UCSD-AML1 (cell line): ENCODE measurements around the gene ZW10.
"Not testable (repeated sequence)": the region's sequence is repeated elsewhere in the genome, so short reads cannot be mapped to it uniquely, and the experiment has no call there.

Experiments
- DNase-seq: peaks from one replicate; lab custom pipeline; 2025; ENCODE audit not compliant: unreplicated experiment; lab: John Stamatoyannopoulos, UW

Gene ZW10, protein sequence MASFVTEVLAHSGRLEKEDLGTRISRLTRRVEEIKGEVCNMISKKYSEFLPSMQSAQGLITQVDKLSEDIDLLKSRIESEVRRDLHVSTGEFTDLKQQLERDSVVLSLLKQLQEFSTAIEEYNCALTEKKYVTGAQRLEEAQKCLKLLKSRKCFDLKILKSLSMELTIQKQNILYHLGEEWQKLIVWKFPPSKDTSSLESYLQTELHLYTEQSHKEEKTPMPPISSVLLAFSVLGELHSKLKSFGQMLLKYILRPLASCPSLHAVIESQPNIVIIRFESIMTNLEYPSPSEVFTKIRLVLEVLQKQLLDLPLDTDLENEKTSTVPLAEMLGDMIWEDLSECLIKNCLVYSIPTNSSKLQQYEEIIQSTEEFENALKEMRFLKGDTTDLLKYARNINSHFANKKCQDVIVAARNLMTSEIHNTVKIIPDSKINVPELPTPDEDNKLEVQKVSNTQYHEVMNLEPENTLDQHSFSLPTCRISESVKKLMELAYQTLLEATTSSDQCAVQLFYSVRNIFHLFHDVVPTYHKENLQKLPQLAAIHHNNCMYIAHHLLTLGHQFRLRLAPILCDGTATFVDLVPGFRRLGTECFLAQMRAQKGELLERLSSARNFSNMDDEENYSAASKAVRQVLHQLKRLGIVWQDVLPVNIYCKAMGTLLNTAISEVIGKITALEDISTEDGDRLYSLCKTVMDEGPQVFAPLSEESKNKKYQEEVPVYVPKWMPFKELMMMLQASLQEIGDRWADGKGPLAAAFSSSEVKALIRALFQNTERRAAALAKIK

DNA sequence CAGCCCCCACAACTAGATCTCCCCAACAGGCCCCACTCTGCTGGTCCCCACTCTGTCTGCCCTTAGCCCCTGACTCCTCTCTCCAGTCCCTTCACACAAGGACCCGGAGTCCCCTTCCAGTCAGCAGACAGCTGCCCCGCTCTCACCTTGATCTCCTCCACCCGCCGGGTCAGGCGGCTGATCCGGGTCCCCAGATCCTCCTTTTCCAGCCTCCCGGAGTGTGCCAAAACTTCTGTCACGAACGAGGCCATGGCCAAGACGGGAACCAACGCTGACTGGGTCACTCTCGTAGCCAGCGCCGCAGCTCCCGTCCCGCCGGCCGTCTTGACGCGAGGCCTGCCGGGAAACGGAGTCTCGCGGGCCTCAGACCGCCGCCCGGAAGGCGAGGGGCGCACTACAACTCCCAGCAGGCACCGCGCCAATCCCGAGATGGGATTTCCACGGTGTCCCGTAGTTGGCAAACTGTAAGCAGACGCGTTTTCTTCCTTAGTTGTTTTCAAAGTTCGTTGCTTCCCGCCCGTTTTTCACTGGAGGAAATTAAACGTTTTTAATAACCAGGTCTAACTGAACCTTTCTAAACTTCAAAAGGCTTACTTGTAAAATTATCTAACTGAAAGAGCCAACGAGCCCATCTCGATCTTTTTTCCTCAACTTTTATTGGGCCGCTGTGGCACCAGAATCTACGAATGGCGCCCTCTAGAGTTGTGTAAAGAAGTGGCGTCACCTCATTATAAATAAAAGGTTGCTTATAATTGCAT is at the start of gene ZW10:
ZW10 (minus strand) TSS at position 277 of the 758 bp plus-strand sequence; CDS start at position 251, 26 bp downstream.
- DNase-seq, result peak; percentile 95

DNA sequence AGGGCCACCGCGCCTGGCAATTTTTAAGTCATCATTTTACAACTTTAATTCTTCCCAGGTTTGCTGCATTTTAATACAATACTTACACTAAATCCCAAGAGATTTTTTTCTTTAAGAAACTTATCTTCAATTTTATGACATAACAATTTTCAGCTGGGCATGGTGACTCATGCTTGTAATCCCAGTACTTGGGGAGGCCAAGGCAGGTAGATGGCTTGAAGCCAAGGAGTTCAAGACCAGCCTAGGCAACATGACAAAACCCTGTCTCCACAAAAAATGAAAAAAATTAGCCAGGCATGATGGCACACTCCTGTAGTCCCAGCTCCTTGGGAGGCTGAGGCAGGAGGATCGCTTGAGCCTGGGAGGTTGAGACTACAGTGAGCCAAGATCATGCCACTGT is 44.9 kb upstream of the ZW10 start:
- no peak for DNase-seq

DNA sequence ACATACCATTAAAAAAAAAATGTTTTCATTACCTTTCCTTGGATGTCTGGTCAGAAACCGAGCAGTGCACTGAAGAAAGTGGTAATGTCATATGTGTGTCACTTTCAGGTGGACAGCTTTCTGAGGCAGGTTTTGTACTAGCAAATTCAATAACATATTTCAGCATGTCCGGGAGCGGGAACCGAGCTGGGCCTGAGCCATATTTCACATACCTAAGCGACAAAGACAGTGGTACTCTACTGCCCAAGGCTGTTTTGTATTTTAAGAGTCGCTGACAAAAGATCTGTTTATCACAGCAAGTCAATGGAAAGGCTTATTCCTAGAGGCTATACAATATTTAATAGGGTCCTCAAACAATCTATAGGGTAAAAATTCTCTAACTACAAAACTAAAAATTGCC is 44.1 kb upstream of the ZW10 start:
- no peak for DNase-seq

DNA sequence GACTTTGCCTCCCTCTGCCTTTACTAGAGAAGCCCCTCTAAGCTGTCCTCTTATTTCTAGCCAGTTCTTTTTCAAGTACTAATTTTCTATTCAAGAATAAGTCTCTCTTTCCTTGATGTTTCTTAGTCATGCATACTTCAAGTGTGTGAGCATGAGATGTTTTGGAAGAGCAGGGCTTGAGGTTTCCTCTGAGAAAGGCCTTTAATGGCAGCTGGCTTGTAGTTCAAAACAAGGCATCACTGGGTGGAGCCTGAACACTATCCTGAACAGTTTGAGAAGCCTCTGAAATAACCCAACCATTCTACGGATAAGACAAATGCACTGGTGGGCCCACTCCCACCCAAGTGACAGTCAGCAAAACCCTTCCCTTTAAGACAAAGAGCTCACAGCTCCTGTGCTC is 43.7 kb upstream of the ZW10 start:
- no peak for DNase-seq

DNA sequence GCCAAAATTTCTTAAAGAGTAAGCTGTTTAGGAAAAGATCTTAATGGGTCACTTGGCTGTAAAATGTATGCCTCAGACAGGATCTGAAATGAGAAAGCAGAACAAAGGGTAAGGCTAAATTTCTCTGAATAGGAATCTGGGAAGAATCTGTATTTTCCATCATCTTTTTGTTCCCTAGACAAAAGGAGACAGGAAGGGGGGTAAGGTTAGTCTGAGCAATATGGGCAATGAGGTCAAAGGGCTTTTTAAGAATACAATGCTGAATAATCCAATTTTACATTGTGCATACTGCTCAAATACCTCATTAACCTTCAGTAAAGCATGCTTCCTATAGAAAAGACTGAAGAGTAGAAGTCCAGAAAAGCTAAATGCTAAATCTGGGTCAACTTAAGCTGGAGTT is 40.7 kb upstream of the ZW10 start:
- no peak for DNase-seq

DNA sequence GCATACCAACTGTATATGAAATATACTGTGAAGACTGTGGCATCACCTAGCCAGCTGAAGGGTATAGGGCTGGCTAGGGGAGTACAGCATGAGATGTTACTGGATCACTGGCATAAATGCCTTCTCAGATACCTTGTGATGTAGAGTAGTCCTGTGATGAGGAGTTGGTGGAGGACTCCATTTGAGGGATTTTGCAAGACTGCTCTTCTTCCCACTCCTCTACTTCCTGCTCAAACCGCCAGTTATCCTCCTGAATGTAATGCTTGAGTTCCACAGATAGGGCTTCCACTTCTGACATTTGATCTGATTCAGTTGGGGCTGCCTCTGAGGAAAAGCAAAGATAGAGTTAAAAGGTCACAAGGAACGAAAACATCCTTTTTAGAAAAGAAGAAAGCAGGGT is 35.4 kb upstream of the ZW10 start:
- DNase-seq, result no peak

DNA sequence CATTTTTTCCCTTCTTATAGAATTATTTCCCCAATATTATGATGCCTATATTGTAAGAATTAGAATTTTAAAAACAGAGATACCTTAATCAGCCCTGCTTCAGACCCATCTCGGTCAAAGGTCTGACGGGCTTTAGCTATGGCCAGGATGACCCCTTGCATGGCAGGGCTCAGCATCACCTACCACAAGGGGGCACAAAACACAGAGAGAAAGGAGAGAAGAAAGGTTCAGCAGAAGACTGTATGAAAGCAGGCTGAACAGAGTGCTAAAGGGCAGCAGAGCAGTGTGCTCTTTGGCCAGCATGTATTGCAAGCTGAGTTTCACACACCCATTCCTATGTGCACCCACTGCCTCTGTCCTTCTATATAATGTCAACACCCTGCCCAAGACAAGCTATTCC is 32.9 kb upstream of the ZW10 start:
- peak; percentile 21 for DNase-seq

DNA sequence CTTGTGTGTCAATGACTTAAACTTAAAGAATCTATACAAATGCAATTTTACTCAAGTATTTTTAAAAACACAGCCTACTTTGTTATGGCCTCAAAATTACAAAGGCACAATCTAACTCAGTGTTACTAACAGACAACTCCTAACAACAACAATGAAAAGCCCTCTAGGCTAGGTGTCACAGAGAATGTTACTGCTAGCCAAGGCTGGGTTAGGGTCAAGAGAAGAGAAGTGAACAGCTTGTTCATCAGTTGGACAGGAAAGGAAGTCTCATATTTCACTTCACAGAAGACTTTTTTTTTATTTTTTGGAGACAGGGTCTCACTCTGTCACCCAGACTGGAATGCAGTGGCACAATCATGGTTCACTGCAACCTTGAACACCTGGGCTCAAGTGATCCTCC is 32.1 kb upstream of the ZW10 start:
- DNase-seq, result no peak

DNA sequence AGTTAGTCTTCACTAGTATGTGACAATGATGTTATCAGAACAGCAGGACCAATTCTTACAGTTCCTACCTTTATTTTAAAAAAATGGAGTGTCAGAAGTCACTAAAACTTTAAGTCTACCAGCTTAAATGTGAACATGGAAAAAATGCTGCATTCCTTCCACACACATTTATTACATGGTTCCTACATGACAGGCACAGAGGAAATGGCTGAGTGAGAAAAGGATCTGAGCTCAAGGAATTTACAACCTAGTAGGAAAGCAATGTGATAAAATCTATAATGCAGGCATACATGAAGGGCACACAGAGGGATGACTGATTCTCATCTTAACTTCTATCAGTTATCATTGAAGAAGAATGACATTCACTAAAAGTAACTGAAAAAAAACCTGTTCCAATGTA is 29.1 kb upstream of the ZW10 start:
- no peak for DNase-seq

DNA sequence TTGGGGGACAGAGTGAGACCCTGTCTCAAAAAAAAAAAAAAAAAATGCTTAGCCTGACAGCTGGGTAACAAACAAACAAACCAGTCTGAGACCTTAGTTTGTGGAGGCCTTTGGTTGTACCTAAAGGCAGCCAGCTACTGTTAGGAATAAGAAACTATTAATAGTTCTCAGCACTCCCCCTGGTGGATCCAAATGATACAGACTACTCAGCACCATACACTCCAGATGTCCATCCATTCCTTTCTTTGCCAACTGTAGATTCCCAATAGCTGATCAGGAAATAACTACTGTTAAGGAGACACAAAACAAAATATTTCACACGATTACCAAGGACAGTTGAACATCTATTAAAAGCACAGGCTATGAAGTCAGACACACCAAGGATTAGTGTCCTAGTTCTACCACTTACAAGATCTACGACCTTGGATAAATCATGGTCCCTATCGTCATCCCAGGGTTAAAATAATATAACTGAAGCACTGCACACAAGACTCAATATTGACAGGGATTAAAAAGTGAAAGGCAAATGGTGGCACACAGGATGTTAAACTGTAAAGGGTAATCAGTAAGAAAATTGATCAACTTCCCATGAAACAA is 23.3 kb upstream of the ZW10 start:
- DNase-seq, result no peak

DNA sequence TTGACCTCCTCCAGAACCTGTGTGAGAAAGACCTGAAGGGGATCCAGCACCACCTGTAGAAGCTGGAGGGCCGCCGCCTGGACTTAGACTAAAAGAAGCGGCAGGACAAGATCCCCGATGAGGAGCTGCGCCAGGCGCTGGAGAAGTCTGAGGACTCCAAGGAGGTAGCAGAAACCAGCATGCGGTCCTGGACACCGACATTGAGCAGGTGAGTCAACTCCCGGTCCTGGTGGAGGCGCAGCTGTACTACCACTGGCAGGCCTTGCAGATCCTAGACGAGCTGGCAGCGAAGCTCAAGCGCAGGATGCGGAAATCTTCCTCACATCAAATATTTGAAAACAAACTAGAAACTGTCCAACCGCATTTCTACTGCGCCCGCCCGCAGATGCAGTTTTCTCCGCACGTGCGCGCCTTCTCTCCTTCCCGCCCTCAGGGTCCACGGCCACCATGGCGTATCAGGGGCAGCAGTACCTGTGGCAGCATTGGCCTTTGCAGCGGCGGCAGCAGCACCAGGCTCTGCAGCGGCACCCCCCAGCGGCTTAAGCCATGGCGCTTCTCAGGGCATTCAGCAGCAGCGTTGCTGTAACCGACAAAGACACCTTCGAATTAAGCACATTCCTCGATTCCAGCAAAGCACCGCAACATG is 16.3 kb upstream of the ZW10 start:
- DNase-seq, result no peak

DNA sequence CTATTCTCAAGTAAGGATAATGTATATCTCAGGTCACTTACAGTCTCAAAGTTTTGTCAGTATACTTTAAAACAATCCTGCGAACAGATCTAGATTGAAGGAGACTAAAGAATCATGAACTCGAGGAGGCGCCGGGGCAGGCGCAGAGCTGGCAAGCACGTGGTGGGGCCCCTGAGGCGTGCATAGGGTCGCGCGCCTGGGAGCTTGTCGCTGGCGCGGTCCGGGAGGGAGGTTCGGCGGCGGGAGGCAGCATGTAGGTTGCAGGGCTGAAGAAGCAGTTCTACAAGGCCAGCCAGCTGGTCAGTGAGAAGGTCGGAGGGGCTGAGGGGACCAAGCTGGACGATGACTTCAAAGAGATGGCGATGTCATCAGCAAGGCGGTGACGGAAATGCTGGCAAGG is 15.5 kb upstream of the ZW10 start:
- DNase-seq, result not testable (repeated sequence)

DNA sequence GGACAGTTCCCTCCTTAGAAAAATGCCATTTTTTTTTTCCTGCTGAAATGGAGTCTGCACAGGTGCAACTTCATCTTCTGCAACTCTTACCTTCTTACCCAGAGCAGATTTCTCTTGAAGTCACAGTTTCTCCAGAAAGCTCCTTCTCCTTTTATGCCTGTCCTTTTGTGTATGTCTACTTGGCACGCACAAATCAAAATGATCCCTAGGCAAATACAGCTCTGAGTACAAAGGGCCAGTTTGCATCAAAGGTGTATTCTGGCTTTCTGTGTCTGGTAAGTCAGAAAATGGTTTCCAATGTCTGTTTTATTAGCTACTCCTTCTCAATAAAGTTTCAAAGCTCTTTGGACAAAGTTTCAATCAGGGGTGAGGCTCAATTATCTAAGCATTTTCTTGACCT is 8.6 kb upstream of the ZW10 start:
- DNase-seq, result no peak

DNA sequence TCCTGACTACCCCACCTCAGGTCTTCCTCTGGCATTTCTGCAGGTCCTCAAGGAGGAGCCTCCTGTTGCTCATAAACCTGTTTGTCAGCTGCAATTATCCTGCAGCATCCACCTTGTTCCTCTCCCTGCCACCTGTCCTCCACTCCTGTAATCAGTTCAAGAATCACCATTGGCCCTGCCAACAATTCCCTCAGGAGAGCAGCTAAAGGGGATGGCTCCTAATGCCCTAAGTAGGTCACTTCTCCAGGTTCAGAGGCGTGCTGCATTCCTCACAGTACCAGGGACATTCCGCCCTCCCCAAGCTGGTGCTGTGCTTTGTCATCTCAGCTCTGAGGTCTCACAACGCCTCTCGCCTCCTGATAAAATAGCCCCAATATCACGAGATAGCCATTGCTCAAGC is 8.2 kb upstream of the ZW10 start:
- DNase-seq, result no peak

DNA sequence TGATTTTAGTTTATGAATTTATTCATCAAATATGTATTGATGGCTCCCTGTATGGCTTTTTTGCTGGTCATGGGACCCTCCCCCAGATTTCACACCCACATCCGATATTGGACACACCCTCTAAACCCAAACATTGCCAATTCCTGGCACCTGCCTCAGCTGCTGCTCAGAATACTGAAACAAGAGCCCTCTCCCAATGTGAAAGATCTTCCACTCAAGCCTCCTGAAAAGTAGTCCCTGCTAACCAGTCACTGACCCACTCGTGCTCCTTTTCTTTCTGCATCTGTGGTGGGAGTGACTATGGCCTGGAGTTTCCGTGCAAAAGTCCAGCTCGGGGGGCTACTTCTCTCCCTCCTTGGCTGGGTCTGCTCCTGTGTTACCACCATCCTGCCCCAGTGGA is 6.0 kb upstream of the ZW10 start, which contains the start of gene CLDN25:
CLDN25 (plus strand) TSS at position 301 of the 400 bp plus-strand sequence; CDS start at position 301, 0 bp downstream.
- DNase-seq, result no peak

DNA sequence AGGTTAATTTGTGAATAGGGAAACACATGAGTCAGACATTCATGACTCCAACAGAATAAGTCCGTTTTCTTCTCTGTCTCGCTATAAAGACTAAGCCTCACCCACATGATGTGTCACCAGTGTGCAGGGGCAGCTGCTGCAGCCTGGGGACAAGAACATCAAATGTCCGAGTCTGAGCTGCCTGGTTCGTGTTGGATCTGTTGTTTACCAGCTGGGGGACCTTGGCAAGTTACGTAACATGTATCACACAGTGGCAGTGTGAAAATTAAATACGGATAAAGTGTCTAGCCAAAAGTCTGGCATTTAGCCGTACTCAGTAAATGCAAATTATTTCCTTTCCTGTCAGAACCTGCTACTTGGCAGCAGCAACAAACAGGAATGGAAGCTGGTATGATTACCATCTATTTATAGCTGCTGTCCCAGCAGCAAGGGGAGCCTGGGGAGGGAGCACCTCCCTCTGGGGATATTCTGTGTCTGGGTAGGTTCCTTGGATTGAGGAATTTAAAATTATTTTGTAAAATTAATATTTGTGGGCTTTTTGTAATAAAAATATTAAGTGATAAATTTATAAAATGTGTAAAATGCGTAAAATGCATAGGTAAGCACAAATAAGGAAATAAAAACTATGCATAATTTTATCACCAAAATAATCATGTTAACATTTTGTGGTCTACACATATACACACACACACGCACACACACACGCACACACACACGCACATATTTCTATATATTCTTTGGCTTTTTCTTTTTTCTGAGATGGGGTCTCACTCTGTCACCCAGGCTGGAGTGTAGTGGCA is 4.8 kb upstream of the ZW10 start:
- DNase-seq, result no peak

DNA sequence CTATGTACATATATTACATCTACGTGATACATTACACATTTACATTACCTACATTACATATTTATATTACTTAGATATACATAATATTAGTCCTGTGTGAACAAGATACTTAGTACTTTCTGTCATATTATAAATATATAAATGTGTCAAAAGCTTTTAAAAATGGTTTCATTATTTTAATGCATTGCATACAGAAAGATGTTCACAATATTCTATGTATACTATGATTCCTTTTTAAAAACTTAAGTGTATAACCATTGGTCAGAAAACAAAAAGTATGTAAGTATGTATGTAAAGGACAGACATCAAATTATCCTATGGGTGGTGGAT is 647 bp upstream of the ZW10 start:
- DNase-seq, result no peak

DNA sequence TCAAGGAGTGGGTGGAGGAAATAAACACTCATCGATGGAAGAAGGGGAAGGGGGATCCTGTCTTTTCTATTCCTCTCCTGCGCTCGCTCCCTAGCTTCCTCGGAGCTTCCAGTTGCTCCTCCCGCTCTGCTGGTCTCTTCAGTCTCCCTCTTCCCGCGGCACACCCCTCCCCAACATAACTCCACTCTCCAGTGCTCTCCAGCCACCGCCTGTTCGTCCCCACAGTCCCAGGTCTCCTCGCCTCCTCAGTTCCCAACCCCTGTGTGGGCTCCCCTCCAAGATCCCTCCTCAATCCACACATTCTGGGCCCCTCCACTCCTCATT is 438 bp downstream of the ZW10 start:
- DNase-seq, result no peak

DNA sequence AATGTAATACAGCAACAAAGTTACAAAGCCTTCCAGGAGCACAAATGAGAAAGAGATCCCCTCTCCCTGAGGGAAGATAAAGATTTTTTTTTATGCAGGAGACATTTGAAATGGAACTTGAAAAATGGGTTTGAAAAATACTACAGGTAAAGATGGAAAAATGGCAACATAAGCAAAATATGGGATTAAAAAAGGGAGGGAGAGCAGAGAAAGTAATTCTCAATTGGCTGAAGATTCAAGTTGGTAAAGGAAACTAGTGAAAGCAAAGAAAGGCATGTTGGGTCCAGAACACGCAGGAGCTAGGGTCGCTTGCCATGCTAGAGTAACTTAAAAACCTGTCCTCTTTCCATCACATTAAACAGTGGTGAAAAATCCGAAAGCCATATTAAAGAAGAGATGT is 1.5 kb downstream of the ZW10 start:
- no peak for DNase-seq

DNA sequence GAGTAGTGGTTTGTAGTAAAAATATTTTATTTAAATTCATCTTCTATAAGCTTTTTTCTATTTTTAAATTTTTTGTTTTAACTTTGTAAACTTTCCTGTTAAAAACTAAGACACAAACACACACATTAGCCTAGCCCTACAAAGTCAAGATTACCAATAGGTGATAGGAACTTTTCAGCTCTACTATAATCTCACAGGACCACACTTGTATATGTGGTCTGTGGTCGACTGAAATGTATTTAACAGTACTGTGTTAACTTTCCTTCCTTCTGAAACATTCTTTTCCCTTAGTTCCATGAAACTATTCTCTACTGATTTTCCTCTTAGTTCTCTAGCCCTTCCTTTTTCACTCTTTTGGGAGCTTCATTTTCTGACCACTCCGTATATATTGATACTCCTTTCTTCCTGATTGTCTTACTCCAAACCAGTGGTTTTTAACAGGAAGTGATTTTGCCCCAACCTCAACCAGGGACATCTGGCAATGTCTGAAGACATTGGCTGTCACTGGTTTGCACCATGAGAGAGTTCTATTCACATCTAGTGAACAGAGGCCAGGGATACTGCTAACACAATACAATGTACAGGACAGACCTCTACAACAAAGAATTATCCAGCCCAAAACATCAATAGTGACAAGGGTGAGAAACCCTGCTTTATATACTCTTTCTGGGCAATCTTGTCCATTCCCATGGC is 8.8 kb downstream of the ZW10 start:
- DNase-seq, result no peak
